GM12878 (cell line): Measurements from ENCODE around the gene CEP250. TPM values are rescaled to one million over a fixed set of nuclear protein-coding genes. Genes with fewer than 3 reads are reported as not detected.
"Not testable (repeated sequence)": the region's sequence is repeated elsewhere in the genome, so short reads cannot be mapped to it uniquely, and the experiment has no call there.

Source experiments
- ATAC-seq: fragments of 200-7000 bp; cut with Tn5 transposase; 3 replicates; pipeline ENCODE4 v1.9.1; 2020; ENCODE audit warnings: mild to moderate bottlenecking, moderate library complexity
- BruUV-seq: library from RNA; stranded (reverse); fragments of 400-500 nt; replicated peaks from 2 replicates; lab custom pipeline; 2021; lab: Mats Ljungman, UMichigan
- CTCF ChIA-PET: fragments of 300-600 bp; sonication (Branson Sonifier 250); formaldehyde crosslinking; extraction: SDS; loops from one replicate; lab custom pipeline; 2021; ENCODE audit warnings: inconsistent platforms; lab: Yijun Ruan, JAX
- POLR2A ChIA-PET: fragments of 350-600 bp; formaldehyde crosslinking; extraction: SDS; loops from one replicate; lab custom pipeline; 2021; ENCODE audit warnings: inconsistent platforms; lab: Charles Lee
- RAD21 ChIA-PET: fragments of 300-600 bp; sonication (Branson Sonifier 250); formaldehyde crosslinking; loops from one replicate; lab custom pipeline; 2023; ENCODE audit warnings: antibody characterized with exemption; ENCODE audit not compliant: unreplicated experiment; lab: Charles Lee
- SMC1A ChIA-PET: fragments of 300-600 bp; sonication (Branson Sonifier 250); formaldehyde crosslinking; loops from one replicate; lab custom pipeline; 2023; ENCODE audit not compliant: unreplicated experiment, uncharacterized antibody; lab: Charles Lee
- DNase-seq: peaks from one replicate; pipeline ENCODE4 v3.0.0-alpha.2; 2011; ENCODE audit warnings: low read depth, low spot score
- FAIRE-seq: peaks from 3 replicates; lab custom pipeline; 2011; peaks lifted over from hg19 to GRCh38; lab: Jason Lieb, UNC
- H2AFZ ChIP-seq: 2 replicates; pipeline ENCODE4 v1.6.0; 2011; ENCODE audit warnings: low read depth, low read length, control low read depth; ENCODE audit not compliant: control insufficient read depth
- H3K27ac ChIP-seq: 2 replicates; pipeline ENCODE4 v1.5.1; 2011; ENCODE audit warnings: control low read depth; ENCODE audit not compliant: control insufficient read depth, insufficient read depth
- H3K27me3 ChIP-seq, 2 experiments: replicated peaks in 1 of 2; 2 replicates each; pipeline versions ENCODE4 v1.6.0 to v1.6.1; 2011; ENCODE audit warnings: low read length in 1 of 2; ENCODE audit not compliant: control insufficient read depth in 2 of 2, insufficient read depth in 2 of 2
- H3K36me3 ChIP-seq, 2 experiments: 2 replicates each; pipeline ENCODE4 v1.5.1; 2011; ENCODE audit warnings: low read length in 1 of 2; ENCODE audit not compliant: control insufficient read depth in 2 of 2, insufficient read depth in 2 of 2
- H3K4me1 ChIP-seq: 2 replicates; pipeline ENCODE4 v1.6.1; 2011; ENCODE audit warnings: mild to moderate bottlenecking, low read length, moderate library complexity, mixed read lengths; ENCODE audit not compliant: control insufficient read depth, insufficient read depth
- H3K4me2 ChIP-seq: 2 replicates; pipeline ENCODE4 v1.6.0; 2011; ENCODE audit warnings: control low read depth; ENCODE audit not compliant: control insufficient read depth, insufficient read depth
- H3K4me3 ChIP-seq: fragments of 200-600 bp; sonication (generic); 2 replicates; pipeline ENCODE4 v1.5.1; 2016
- H3K79me2 ChIP-seq: 2 replicates; pipeline ENCODE4 v1.6.0; 2011; ENCODE audit warnings: low read length; ENCODE audit not compliant: control insufficient read depth, insufficient read depth
- H3K9ac ChIP-seq: 2 replicates; pipeline ENCODE4 v1.8.0; 2011; ENCODE audit warnings: low read length, control low read depth, mixed read lengths; ENCODE audit not compliant: control insufficient read depth, insufficient read depth
- H3K9me3 ChIP-seq: replicated peaks from 3 replicates; pipeline ENCODE4 v1.5.1; 2011; ENCODE audit warnings: mild to moderate bottlenecking, low read length; ENCODE audit not compliant: control insufficient read depth, insufficient read depth
- H4K20me1 ChIP-seq: 2 replicates; pipeline ENCODE4 v1.6.0; 2011; ENCODE audit not compliant: control insufficient read depth, insufficient read depth
- ETV6 ChIP-seq, 2 experiments: fragments of 450-650 bp in 1 of 2; IDR thresholded peaks in 1 of 2; conservative IDR thresholded peaks in 1 of 2; 2 replicates each; pipeline ENCODE4 v1.6.1; 2014; ENCODE audit warnings: antibody characterized with exemption in 1 of 2, borderline replicate concordance in 1 of 2, low read depth in 1 of 2, mild to moderate bottlenecking in 1 of 2, moderate library complexity in 1 of 2
- JUND ChIP-seq: IDR thresholded peaks from 2 replicates; pipeline ENCODE4 v1.6.1; 2012; ENCODE audit warnings: low read depth, mild to moderate bottlenecking, low read length, improper control_type of control experiment, moderate library complexity
- MEF2A ChIP-seq: IDR thresholded peaks from 2 replicates; pipeline ENCODE4 v1.6.1; 2011; ENCODE audit warnings: low read depth, mild to moderate bottlenecking, low read length, moderate library complexity; ENCODE audit not compliant: insufficient read depth
- RBBP5 ChIP-seq: fragments of 200-600 bp; sonication (generic); conservative IDR thresholded peaks from 2 replicates; pipeline ENCODE4 v1.6.1; 2016
- ZNF217 ChIP-seq: fragments of 450-650 bp; IDR thresholded peaks from 2 replicates; pipeline ENCODE4 v1.6.1; 2017; ENCODE audit warnings: antibody characterized with exemption, mild to moderate bottlenecking
- WGBS: methylation state at CpG from one replicate; pipeline ENCODE4 v1.1.6; 2016; ENCODE audit warnings: low lambda C conversion rate; ENCODE audit not compliant: insufficient replicate concordance, insufficient coverage; ENCODE audit errors: missing lambda C conversion rate; 5-methylcytosine and 5-hydroxymethylcytosine counted together
- in situ Hi-C: fragments of 300-500 bp; cut with MboI; formaldehyde crosslinking; loops from 9 replicates; pipeline ENCODE4 v1.14.3; 2018; ENCODE audit warnings: mixed read lengths
- intact Hi-C: fragments of 100-400 bp; cut with micrococcal nuclease; formaldehyde crosslinking; loops from one replicate; pipeline ENCODE4 v1.14.2; 2022; ENCODE audit not compliant: unreplicated experiment
- polyA plus RNA-seq, 11 experiments: library from polyadenylated mRNA; depleted of rRNA in 4 of 11; unstranded in 6 of 11; stranded (reverse) in 5 of 11; fragments of >200 nt; fragmentation: Nextera tagmentation in 4 of 11; fragmentation: Illumina TruSeq in 1 of 11; extraction: Ambion mirVana in 4 of 11; extraction: Trizol in 1 of 11; gene quantifications; 1 replicate in 1 of 11; 2 replicates in 10 of 11; pipeline versions ENCODE4 v1.2.1 to v1.2.3, GENCODE V29; 2011 to 2016; ENCODE audit warnings: inconsistent platforms in 2 of 11, missing spikeins in 2 of 11, low read depth in 1 of 11
- total RNA-seq, 4 experiments: library from RNA; depleted of rRNA in 3 of 4; stranded (reverse); fragments of >200 nt in 3 of 4; fragmentation: Illumina TruSeq in 1 of 4; extraction: Trizol in 1 of 4; gene quantifications; 2 replicates each; pipeline versions ENCODE4 v1.2.1 to v1.2.3, GENCODE V29; 2013 to 2021

Gene CEP250
- total and polyA plus RNA-seq, 10 of the 15 experiments (the other 5 are each of a cell fraction or from before 2014, with no cell fraction given), result 2.4 to 41.6 (median 25.7) TPM

DNA sequence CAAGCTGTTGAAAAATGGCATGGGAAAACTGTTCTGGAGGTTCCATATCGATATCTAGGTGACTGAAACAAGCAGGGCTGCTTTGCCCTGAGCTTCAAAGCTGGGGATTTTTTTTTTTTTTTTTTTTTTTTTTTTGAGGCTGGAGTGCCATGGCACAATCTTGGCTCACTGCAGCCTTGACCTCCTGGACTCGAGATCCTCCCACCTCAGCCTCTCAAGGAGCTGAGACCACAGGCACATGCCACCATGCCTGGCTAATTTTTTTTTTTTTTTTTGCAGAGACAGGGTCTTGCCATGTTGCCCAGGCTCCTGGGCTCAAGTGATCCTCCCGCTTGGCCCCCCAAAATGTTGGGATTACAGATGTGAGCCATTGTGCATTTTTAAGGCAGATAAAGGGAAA lies 97.5 kb downstream of the CEP250 start:
- ChIA-PET CTCF (interaction anchor here (1.2 kb wide), 1 partner anchor 19 kb away, joined by 3 read pairs; no protein-coding TSS in a partner anchor), RAD21 (no interaction called here), POLR2A (no interaction called here), SMC1A (no interaction called here)
- H3K36me3 ChIP-seq, result peaks cover 16 to 23% of the 10 kb centered on the region in 2 experiments
- no peak overlapping the region for H3K4me3 ChIP-seq
- no peaks in the 10 kb centered on the region for H4K20me1 ChIP-seq
- no peak overlapping the region for H3K27ac ChIP-seq
- WGBS, result 89% methylated on average over 2 of the region's 3 CpGs
- no peaks in the 10 kb centered on the region for H3K4me1 ChIP-seq
- TF ChIP-seq MEF2A (no peak), ETV6 (conservative IDR thresholded peaks at IDR 0.05 in 1 of 2, IDR thresholded peaks at IDR 0.05 in 1 of 2; ENCODE audit: borderline replicate concordance in 1 of 2, low read depth in 1 of 2) (no peak), RBBP5 (no peak), JUND (no peak), ZNF217 (no peak)
- BruUV-seq, result no TSS peak
- H2AFZ ChIP-seq, result no peak overlapping the region
- no peak for FAIRE-seq
- H3K4me2 ChIP-seq, result no peak overlapping the region
- no peaks in the 10 kb centered on the region for H3K9me3 ChIP-seq
- H3K27me3 ChIP-seq, result no peaks in the 10 kb centered on the region
- H3K79me2 ChIP-seq, result no peaks in the 10 kb centered on the region
- in situ Hi-C loops (no loop called here), intact Hi-C loops (no loop called here)
- no peak for DNase-seq
- H3K9ac ChIP-seq, result no peak overlapping the region
- no peak for ATAC-seq

- in situ Hi-C loops, H2AFZ ChIP-seq, H4K20me1 ChIP-seq, CTCF ChIA-PET, POLR2A ChIA-PET, FAIRE-seq, DNase-seq, H3K4me2 ChIP-seq, ATAC-seq, H3K27ac ChIP-seq, intact Hi-C loops, H3K4me3 ChIP-seq, H3K9ac ChIP-seq, H3K27me3 ChIP-seq, SMC1A ChIA-PET, H3K79me2 ChIP-seq, H3K9me3 ChIP-seq, BruUV-seq, H3K4me1 ChIP-seq: not testable (repeated sequence)
- 90% methylated on average over 4 of the region's 4 CpGs for WGBS
- RAD21 ChIA-PET, result interaction anchor here (0.7 kb wide), 1 partner anchor 49 kb away, joined by 4 read pairs; no protein-coding TSS in a partner anchor
- H3K36me3 ChIP-seq, result peaks cover 11 to 16% of the 10 kb centered on the region in 2 experiments; a peak in 3 of 4 replicates
Measured at GRCh38 chr20:35555461-35555860, 100.1 kb downstream of the CEP250 start.
